GM18867 (cell line): Measurements from ENCODE around the gene MCTP1.
A peak's percentile ranks its signal among the peaks of the same experiment; 100 is the strongest.

ENCODE experiments used
- ATAC-seq: cut with Tn5 transposase; IDR thresholded peaks from one replicate; pipeline ENCODE4 v1.9.1; 2021; ENCODE audit warnings: mild to moderate bottlenecking, moderate library complexity; ENCODE audit not compliant: unreplicated experiment

MCTP1 gene

GRCh38 chr5:95078868-95079267 lies 206.0 kb downstream of the MCTP1 start:
- ATAC-seq = no peak

DNA sequence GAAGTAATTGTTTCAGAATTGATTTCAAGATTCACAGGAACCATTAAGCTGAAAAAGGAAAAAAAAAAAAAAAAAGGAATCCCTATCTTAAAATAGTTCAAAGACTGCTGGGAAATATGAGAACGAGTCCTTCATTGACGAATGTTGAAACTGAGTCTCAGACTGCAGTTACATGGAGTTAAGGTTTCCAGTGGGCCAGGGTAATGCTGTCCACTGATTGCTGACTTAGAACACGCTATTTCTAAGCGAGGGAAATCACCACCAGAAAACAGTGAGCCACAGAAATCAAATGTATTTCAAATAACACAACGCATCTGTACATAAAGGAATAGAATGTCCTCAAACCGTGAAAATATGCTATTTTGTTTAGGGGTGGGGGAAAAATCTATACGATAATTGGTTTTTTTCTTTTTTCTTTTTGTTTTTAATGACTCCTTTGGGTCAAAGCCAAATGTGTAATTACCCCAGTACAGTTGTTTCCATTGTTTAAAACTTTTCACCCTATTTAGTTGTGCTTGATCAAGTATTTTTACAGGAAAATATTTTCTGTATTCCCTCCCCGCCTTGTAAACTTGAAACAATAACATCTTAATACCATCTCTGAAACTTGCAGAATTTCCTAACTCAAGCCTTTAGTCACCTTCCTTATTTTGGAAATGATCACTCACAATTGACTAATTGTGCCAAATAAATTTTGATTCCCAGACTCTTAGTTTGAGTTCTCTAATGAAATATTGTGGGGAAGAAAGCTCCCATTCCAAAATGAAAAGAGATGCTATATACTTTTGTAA lies 208.3 kb downstream of the MCTP1 start:
- no peak for ATAC-seq

DNA sequence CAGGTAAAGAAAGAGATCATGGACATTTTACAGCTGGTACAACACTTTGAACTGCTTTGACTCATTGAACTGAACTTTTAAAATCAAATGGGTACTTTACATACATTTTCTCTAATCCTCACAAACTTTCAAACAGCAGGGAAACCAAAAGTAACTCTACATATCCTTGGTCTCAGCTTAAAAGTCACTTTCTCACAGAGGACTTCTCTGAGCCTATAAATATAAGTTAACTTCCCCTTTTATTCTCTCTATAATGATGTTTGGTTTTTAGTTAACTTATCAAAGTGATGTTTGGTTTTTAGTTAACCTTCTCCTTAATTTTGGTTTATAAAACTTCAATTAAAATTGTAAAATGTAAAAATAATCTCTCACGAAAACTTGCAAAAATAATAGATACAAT lies 209.8 kb downstream of the MCTP1 start:
- peak; percentile 56 for ATAC-seq

DNA sequence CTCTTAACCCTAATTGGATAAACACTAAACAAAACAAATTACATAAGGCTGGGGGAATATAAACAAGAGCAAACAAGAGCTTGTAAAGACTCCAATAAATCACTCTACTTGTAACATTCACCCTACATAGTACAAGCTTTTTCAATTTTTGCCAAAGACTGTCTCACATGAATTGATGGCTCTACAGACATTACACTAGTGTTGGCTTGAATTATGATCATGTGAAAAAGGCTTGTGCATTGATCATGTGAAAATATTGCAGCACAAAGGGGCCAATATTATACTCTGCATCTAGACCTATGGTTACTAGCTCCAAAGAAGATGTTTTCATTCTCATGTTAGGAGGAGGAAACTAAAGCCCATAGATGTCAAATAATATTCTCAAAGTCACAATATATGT lies 212.6 kb downstream of the MCTP1 start:
- ATAC-seq = no peak

DNA sequence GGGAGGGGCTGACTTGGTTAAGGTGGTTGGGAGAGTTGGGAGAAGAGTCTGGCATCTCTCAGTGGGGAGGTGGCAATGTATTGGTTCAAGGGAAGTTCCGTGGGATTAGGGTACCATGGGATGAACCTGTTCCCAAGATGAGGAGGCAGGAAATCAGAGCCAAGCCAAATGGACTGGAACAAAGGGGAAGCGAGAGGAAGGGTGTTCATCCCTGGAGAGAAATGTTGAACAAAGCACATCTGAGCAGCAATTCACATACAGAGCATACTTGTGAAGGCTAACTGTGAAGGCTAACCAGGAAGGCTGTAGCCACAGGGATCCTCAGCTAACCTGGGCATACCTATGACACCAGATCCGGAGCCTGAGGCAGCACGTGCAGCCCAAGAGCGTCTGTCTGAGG lies 214.0 kb downstream of the MCTP1 start:
- no peak for ATAC-seq

DNA sequence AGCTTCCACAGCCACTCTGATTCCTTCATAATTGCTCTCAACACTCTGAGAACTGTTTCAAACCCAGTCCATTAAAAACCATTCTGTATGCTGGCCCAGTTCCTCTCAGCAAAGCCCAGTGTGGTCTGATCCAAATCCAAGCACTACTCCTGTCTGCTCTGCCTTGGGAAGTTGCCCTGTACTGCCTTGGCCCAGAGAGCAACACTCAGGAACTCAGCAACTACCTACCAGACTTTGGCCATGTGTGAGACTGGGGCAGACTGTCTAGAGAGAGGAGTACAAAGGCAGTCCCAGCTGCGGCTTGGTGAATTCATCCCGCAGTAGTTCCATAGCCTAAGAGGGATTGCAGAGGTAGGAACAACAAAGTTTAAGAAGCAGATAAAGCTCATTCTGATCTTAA lies 214.4 kb downstream of the MCTP1 start:
- no peak for ATAC-seq

GRCh38 chr5:95069948-95070347 lies 214.9 kb downstream of the MCTP1 start:
- ATAC-seq = no peak

GRCh38 chr5:95069021-95069420 lies 215.9 kb downstream of the MCTP1 start:
- no peak for ATAC-seq

DNA sequence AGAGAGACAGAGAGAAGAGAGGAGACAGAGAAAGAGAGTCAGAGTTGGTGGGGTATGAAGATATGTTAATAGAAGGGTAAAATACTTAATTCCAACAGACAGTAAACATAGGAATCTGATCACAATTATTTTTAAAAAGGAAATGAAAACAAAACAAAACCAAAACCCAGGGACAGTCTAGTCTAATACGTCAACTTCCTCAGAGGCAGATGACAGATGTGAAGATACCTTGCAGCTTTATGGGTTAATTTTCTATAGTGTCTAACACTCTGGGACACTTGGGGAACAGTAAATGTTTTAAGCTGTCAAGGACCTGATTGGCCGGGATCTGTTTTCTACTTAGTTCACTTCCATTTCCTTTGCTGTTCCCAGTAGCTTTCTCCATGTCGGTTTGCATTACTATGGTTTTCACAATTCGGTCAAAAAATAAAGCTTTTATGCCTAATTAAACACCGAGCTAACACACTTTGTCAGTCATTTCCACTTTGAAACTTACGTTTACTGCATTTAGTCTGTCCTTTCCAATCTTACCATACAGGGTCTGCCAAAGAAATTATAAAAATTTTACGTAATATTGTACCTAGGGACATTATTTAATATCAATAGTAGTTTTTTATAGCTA lies 216.5 kb downstream of the MCTP1 start:
- ATAC-seq = peak; percentile 50

GRCh38 chr5:95066048-95066447 lies 218.8 kb downstream of the MCTP1 start:
- no peak for ATAC-seq

DNA sequence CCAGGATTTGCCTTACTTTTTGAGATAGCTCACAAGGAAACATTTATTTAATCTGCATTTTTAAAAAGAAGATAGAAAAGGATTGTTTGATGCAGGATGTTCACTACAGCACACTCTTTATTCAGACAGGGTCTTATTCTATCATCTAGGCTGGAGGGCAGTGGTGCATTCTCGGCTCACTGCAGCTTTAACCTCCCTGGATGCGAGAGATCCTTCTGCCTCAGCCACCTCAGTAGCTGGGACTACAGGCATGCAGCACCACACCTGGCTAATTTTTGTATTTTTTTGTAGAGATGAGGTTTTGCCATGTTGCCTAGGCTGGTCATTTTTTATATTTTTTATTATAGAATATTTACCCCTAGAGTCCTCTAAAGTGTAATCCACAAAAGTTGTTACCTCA lies 221.4 kb downstream of the MCTP1 start:
- ATAC-seq = no peak

GRCh38 chr5:95060098-95060497 lies 224.8 kb downstream of the MCTP1 start:
- no peak for ATAC-seq

DNA sequence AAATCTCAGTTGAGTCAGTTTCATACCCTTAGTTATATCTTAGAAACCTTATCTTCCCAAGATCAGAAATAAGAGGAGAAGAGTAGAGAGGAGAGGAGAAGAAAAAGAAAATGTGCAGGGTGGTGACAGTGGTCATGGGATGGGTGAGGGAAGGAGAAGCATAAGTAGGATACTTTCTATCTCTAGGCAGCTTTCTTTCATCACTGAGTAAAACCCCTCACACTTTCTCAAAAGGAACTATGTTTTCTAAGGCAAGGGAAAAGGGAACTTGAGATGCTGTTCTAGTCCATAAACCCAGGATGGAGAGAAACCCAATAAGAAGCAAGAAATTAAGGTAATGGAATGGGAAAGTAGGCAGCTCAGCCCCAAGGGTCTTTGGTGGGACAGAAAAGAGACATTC lies 225.3 kb downstream of the MCTP1 start:
- no peak for ATAC-seq

- ATAC-seq = no peak
These were observed 227.3 kb downstream of the MCTP1 start for GRCh38 chr5:95057615-95058014.

- no peak for ATAC-seq
These were observed 231.6 kb downstream of the MCTP1 start for GRCh38 chr5:95053253-95053652.

GRCh38 chr5:95050708-95051107 lies 234.2 kb downstream of the MCTP1 start:
- no peak for ATAC-seq

- ATAC-seq = no peak
These were observed 236.3 kb downstream of the MCTP1 start for GRCh38 chr5:95048628-95049027.

DNA sequence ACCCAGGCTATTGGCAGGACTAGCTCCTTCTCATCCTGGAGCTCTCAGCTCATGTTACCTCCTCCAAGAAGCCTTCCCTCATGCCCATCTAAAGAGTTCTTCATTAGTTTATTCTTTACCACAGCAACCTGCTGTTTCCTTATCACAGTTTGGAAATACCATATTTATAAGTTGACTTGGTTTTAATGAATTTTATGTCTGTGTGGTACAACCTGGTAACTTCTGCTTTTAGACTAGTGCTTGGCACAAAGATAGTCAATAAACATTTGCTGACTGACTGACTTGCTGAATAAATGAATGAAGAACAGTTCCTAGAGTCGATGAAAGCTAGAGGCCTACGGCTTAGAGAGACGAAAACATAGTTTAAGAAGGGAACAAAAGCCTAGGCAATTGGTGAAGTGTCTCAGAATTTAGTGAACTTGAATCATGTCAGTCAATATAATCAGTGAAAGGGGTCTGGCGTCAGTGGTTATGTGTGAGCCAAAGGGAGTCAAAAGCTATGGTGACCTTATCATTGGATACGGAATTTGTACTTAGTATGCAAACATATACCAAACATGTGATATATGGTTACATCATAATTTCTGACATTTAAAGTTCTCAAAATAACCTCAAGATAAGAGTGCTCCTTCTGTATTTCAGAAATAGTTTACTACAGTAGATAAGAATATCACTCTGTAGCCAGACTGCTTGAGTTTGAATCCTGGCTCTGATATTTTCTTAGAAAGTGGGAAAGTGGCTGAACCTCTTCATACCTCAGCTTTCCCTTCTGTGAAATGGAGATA lies 239.5 kb downstream of the MCTP1 start:
- ATAC-seq = no peak

DNA sequence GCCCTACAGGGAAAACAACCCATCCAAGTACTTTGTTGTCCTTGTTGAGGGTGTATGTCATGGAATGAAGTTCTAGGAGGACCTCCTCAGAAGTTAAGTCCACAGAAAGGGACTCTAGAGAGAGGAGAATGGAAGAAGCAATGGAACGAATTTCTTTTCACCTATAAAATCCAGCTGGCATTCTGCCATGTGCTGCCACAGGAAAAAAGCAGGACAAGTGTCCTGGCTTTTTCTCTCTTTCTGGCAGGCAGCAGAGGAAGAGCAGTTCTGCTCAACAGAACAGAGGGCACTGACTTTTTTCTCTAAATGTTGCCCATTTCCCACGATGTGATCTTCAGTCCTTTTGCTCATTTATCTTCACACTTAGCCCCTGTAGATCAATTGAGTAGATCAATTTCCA lies 240.8 kb downstream of the MCTP1 start:
- ATAC-seq = no peak

DNA sequence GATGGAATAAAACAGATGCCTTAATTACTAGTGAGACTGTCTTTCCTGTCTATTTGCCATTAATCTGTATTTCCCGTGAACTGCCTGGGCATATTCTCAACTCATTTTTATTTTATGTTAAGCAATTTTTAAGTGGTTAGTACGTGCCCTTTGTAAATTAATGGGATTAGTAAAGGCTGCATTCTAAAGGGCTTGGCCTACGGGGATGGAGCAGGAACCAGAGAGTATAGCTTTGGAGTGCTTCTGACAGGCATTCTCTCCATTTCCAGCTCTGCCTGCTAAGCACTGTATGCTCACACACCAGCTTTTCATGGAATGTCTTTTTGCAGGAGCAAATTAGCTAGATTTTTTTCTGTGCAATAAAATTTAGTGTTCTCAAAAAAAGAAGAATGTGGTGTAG lies 241.2 kb downstream of the MCTP1 start:
- ATAC-seq = no peak

DNA sequence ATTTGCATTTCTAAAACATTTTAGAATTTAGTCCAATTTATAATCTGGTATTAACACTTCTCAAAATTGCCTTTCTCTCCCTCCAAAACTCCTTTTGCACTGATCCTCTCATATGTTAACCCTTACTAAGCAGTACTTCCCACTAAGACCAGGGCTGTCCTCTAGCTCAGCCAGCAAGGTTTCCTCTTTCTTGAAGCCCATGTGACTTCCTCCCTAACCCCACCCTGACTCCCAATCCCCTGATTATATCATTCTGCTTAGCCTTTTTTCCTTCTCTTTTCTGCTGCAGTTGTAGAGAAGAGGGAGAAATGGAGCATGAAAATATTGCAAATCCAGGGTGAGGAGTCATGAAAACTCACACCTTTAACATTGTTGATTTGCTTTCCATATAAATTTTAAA lies 241.7 kb downstream of the MCTP1 start:
- no peak for ATAC-seq

DNA sequence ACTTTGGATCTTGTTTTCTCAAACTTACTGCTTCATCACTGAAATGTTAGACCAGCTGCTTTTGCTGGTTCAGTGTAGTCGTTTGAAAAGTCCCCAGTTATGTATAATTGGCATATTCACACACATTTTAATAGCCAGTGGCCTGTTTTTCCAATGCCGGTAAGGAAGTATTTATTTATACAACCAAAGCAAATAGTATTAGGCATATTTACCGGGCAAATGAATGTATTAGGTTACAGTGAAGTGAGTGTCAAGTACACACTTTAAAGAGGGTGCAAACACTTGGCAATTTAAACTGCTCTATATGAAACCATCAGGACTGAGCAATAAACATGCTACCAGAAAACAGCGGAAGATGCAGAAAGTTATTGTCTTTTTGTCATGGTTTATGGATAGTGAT lies 242.9 kb downstream of the MCTP1 start:
- ATAC-seq = no peak
